Retinal pigment epithelial cell (primary cell): Measurements from ENCODE around the gene KLHL1.

Experiments
- DNase-seq: peaks from one replicate; pipeline ENCODE4 v3.0.0-alpha.2; 2010; ENCODE audit warnings: low read depth
- H3K4me3 ChIP-seq: 2 replicates; pipeline ENCODE4 v1.5.1; 2011; ENCODE audit warnings: mild to moderate bottlenecking, low read length, control low read depth, moderate library complexity
- CTCF ChIP-seq: conservative IDR thresholded peaks from 2 replicates; pipeline ENCODE4 v1.5.1; 2011; ENCODE audit warnings: low read depth, low read length, control low read depth, inconsistent platforms

Gene KLHL1

GRCh38 chr13:69677343-69677742 lies 430.9 kb downstream of the KLHL1 start:
- no peak overlapping the region for H3K4me3 ChIP-seq
- DNase-seq, result no peak
- TF ChIP-seq CTCF, result no peak

GRCh38 chr13:69676286-69676685 lies 432.0 kb downstream of the KLHL1 start:
- TF ChIP-seq CTCF, result no peak
- H3K4me3 ChIP-seq, result no peak overlapping the region
- no peak for DNase-seq

GRCh38 chr13:69660155-69660554 lies 448.1 kb downstream of the KLHL1 start:
- DNase-seq, result no peak
- H3K4me3 ChIP-seq, result no peak overlapping the region
- TF ChIP-seq CTCF, result no peak

- TF ChIP-seq CTCF, result no peak
- DNase-seq, result no peak
- H3K4me3 ChIP-seq, result no peak overlapping the region
Measured at GRCh38 chr13:69657676-69658075, 450.6 kb downstream of the KLHL1 start.

- TF ChIP-seq CTCF, result no peak
- DNase-seq, result no peak
Measured at GRCh38 chr13:69654392-69654791, 453.9 kb downstream of the KLHL1 start.

More at GRCh38 chr13:69654392-69654791, 453.9 kb downstream of the KLHL1 start:
- H3K4me3 ChIP-seq, result no peak overlapping the region
